ENCODE measurements around the gene TMEM37. TPM values are rescaled to one million over a fixed set of nuclear protein-coding genes. Genes with fewer than 3 reads are reported as not detected.

The TMEM37 gene
- total and polyA plus RNA-seq, 9 of the 15 experiments (the other 6 are each of a cell fraction or from before 2014, with no cell fraction given), result 0.03 to 0.64 (median 0.31) TPM; not detected in 1

DNA sequence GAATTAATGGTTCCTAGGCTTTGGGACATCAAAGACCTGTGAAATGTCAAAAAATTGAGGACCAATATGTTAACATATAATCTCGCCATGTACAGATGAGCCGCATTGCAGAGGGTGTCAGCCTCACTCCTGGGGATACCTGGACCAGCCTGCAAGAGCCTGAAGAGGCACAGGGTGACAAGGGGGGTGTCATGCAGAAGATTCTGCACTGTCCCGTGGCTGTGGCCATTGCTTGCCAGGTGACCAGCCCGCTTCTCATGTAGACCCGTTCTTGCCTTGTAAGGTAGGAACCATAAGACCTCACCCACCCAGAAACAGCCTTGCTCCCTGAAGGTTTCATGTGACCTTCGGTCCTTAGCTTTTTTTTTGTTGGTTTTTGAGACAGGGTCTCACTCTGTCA lies 37.5 kb downstream of the TMEM37 start:
- Histone ChIP-seq H2AFZ (ENCODE audit: low read depth, low read length) (no peak overlapping the region), H4K20me1 (replicated peaks; ENCODE audit: control insufficient read depth, insufficient read depth, low read length) (peaks cover 3% of the 10 kb centered on the region; the same call in 1 of the 2 replicates), H3K9me1 (ENCODE audit: control insufficient read depth, insufficient read depth, low read length) (no peaks in the 10 kb centered on the region), H3K9ac (ENCODE audit: insufficient read depth in 1 of 2, low read depth in 2 of 2, low read length in 2 of 2) (no peak overlapping the region), H3K27me3 (ENCODE audit: control insufficient read depth in 2 of 2, insufficient read depth in 2 of 2, low read length in 2 of 2) (peaks cover 9 to 32% of the 10 kb centered on the region in 2 experiments; a peak in 4 of 5 replicates), H3K27ac (ENCODE audit: extremely low read depth, low read depth, low read length) (no peak overlapping the region), H3K79me2 (ENCODE audit: control insufficient read depth, insufficient read depth, low read length) (no peaks in the 10 kb centered on the region), H3K4me2 (ENCODE audit: insufficient read depth, low read length) (no peak overlapping the region), H3K9me3 (replicated peaks; ENCODE audit: control insufficient read depth, insufficient read depth, low read depth, low read length) (no peaks in the 10 kb centered on the region), H3K4me3 (no peak overlapping the region), H3K4me1 (replicated peaks in 1 of 2; ENCODE audit: control insufficient read depth in 2 of 2, insufficient read depth in 2 of 2, low read length in 2 of 2) (no peaks in the 10 kb centered on the region), H3K36me3 (ENCODE audit: control insufficient read depth, insufficient read depth, low read length) (no peaks in the 10 kb centered on the region)
- ATAC-seq (no peak), FAIRE-seq (no peak), DNase-seq (ENCODE audit: extremely low read depth in 1 of 4, low spot score in 3 of 4) (no peak)
- ChIA-PET POLR2A (no interaction called here), CTCF (ENCODE audit: low intra/inter-chr PET ratio) (no interaction called here)
- no TSS peak for BruUV-seq (replicated peaks)
- intact Hi-C loops (cut with micrococcal nuclease), result no loop called here
- in situ Hi-C loops (cut with MboI), result loop anchor here (5.0 kb wide), 1 partner anchor 57 kb away; no protein-coding TSS in a partner anchor
- TF ChIP-seq CSDE1 (IDR thresholded peaks at IDR 0.05), result no peak
- TF ChIP-seq NR2F6 (CRISPR knock-in tag; IDR thresholded peaks at IDR 0.05), result no peak
- TF ChIP-seq L3MBTL2 (IDR thresholded peaks at IDR 0.05), result no peak
- TF ChIP-seq YY1 (IDR thresholded peaks at IDR 0.05; ENCODE audit: borderline replicate concordance in 1 of 3, control insufficient read depth in 1 of 3, extremely low read depth in 1 of 3, insufficient read depth in 3 of 3, insufficient read length in 1 of 3, insufficient replicate concordance in 2 of 3, low read depth in 1 of 3, low read length in 2 of 3), result no peak
- no peak for TF ChIP-seq FOXP1 (CRISPR knock-in tag; IDR thresholded peaks at IDR 0.05)
- TF ChIP-seq TAL1 (IDR thresholded peaks at IDR 0.05), result no peak
- TF ChIP-seq SETDB1 (IDR thresholded peaks at IDR 0.05; ENCODE audit: low read length), result no peak
- TF ChIP-seq, protein P1, sequence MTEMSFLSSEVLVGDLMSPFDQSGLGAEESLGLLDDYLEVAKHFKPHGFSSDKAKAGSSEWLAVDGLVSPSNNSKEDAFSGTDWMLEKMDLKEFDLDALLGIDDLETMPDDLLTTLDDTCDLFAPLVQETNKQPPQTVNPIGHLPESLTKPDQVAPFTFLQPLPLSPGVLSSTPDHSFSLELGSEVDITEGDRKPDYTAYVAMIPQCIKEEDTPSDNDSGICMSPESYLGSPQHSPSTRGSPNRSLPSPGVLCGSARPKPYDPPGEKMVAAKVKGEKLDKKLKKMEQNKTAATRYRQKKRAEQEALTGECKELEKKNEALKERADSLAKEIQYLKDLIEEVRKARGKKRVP (CRISPR knock-in tag; IDR thresholded peaks at IDR 0.05), result no peak
- TF ChIP-seq, protein P2, sequence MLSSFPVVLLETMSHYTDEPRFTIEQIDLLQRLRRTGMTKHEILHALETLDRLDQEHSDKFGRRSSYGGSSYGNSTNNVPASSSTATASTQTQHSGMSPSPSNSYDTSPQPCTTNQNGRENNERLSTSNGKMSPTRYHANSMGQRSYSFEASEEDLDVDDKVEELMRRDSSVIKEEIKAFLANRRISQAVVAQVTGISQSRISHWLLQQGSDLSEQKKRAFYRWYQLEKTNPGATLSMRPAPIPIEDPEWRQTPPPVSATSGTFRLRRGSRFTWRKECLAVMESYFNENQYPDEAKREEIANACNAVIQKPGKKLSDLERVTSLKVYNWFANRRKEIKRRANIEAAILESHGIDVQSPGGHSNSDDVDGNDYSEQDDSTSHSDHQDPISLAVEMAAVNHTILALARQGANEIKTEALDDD (IDR thresholded peaks at IDR 0.05), result no peak
- no peak for TF ChIP-seq ZNF232 (CRISPR knock-in tag; IDR thresholded peaks at IDR 0.05)
- no peak for TF ChIP-seq JUNB (CRISPR knock-in tag; conservative IDR thresholded peaks at IDR 0.05)
- no peak for TF ChIP-seq ZBTB17 (CRISPR knock-in tag; IDR thresholded peaks at IDR 0.05)
- no peak for TF ChIP-seq ZNF76 (CRISPR knock-in tag; IDR thresholded peaks at IDR 0.05; ENCODE audit: borderline replicate concordance)
- TF ChIP-seq, protein P3, sequence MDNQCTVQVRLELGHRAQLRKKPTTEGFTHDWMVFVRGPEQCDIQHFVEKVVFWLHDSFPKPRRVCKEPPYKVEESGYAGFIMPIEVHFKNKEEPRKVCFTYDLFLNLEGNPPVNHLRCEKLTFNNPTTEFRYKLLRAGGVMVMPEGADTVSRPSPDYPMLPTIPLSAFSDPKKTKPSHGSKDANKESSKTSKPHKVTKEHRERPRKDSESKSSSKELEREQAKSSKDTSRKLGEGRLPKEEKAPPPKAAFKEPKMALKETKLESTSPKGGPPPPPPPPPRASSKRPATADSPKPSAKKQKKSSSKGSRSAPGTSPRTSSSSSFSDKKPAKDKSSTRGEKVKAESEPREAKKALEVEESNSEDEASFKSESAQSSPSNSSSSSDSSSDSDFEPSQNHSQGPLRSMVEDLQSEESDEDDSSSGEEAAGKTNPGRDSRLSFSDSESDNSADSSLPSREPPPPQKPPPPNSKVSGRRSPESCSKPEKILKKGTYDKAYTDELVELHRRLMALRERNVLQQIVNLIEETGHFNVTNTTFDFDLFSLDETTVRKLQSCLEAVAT (IDR thresholded peaks at IDR 0.05), result no peak
- under 1% methylated on average over 6 of the region's 6 CpGs for WGBS (ENCODE audit: insufficient coverage, low coverage, missing lambda C conversion rate)

Measured in K562 (cell line).